DMS153 treated with DMSO at 0.1 percent for 48 hours (cell line): ENCODE results near the gene FRMD4B.

Experiments
- DNase-seq: peaks from one replicate; lab custom pipeline; 2025; ENCODE audit not compliant: unreplicated experiment; lab: John Stamatoyannopoulos, UW

Gene FRMD4B

GRCh38 chr3:69141313-69141712, 244.6 kb downstream of the FRMD4B start:
- DNase-seq = no peak

GRCh38 chr3:69137412-69137811, 248.5 kb downstream of the FRMD4B start:
- no peak for DNase-seq

- DNase-seq = no peak
These were observed 248.9 kb downstream of the FRMD4B start for GRCh38 chr3:69137005-69137404.

- DNase-seq = no peak
These were observed 255.2 kb downstream of the FRMD4B start for GRCh38 chr3:69130689-69131088.

GRCh38 chr3:69129531-69129930, 256.4 kb downstream of the FRMD4B start:
- no peak for DNase-seq

- no peak for DNase-seq
These were observed 257.4 kb downstream of the FRMD4B start for GRCh38 chr3:69128509-69128908.

- no peak for DNase-seq
These were observed 258.9 kb downstream of the FRMD4B start for GRCh38 chr3:69126999-69127398.

GRCh38 chr3:69126216-69126615, 259.7 kb downstream of the FRMD4B start:
- no peak for DNase-seq

- DNase-seq = no peak
These were observed 263.5 kb downstream of the FRMD4B start, which contains the start of gene LMOD3 for GRCh38 chr3:69122403-69122802. Gene LMOD3 (minus strand): TSS chr3:69122595. CDS start chr3:69122386, 209 bp downstream.

GRCh38 chr3:69121950-69122349, 263.9 kb downstream of the FRMD4B start:
- DNase-seq = no peak

- no peak for DNase-seq
These were observed 264.4 kb downstream of the FRMD4B start for GRCh38 chr3:69121513-69121912.

- DNase-seq = peak; percentile 34
These were observed 264.9 kb downstream of the FRMD4B start for GRCh38 chr3:69120879-69121464.
